ENCODE results near the gene MYO1A.
"Not testable (repeated sequence)": the region's sequence is repeated elsewhere in the genome, so short reads cannot be mapped to it uniquely, and the experiment has no call there.

MYO1A gene

DNA sequence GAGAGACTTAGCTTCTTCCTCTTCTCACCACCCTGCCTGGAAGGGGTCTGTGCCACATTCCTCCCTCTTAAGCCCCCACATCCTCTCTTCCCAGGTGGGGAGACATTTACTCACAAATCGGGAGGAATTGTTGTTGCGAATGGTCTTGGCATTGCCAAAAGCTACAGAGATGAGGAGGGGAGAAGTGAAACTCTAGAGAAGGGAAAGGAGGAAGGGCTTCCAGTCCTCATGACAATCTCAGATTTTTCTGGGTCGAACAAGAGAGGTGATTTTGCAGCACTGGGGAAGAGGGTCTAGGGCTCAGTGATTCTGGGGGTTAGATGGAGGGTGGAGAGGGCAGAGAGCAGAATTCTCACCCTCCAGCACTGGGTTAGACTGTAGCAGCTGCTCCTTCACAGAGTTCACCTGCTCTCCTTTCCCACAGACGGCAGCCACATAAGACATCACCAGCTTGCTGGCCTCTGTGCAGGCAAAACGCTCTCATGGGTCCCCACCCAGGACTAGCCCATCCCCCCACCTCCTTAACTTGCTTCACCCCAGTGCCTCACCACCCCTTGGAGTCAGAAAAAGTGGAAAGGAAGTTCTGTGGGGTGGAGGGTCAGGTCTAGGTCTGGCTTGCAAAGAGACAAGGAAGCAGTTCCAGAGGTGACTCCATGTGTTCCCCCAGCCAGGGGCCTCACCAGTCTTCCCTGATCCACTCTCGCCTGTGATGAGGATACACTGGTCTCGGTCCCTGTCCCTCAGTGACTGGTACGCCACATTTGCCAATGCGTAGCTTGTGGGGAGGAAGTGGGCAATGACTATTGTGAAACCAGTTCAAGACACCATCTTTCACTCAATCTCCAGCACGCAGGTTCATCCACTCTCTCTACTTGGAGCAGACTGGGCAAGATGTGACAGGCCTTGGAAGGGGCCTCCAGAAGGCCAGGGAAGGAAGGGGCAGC is 2.7 kb downstream of the MYO1A start:
- no peak for DNase-seq

DNA sequence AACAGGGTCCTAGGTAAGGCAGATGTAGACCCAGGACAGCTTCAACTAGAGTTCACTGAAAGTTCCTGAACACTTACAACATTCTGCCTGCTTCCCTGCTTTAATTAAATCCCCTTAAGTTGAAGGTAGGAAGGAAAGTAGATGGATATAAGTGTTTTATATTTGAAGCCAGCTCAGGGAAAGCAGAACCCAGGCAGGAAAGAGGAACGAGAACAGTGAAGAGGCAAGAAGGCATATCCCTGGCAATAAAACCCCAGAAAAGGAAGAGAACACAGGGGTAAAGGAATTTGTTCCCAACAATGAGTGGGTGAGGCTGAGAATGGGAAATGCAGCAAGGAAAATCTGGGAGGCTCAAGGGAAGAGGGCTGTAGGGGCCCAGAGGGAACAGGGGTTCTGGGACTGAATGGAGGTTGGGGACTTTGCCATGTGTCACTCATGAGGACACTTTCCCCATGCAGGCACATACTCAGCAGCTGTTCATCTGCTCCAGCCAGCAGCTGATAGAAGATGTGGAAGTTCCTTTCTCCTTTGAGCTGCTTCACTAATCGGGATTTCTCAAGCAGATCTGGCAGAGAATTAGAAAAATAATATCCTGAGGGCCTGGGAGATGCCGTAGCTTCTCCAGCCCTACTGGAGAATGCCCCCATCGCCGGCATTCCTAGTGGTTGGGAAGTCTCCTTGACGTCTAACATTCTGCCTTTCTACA is 3.7 kb downstream of the MYO1A start:
- DNase-seq = no peak

DNA sequence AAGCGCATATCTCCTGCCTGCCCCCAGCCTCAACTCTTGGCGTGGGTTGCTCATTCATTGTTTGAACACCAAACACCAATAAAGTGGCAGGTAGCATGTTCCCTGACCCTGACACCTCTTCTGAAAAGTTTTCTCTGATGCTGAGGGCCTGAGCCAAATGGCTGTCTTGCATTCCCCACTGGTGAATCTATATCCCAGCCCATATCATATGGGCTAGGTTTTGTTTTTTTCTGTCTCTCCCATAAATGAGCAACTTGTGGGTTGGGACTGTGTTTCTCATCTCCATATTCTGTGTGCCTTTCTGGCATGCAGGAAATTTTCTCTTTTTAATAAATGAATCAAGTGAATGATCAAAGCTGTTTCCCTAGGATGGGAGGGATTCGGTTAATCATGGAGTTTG is 5.0 kb downstream of the MYO1A start:
- no peak for DNase-seq

DNA sequence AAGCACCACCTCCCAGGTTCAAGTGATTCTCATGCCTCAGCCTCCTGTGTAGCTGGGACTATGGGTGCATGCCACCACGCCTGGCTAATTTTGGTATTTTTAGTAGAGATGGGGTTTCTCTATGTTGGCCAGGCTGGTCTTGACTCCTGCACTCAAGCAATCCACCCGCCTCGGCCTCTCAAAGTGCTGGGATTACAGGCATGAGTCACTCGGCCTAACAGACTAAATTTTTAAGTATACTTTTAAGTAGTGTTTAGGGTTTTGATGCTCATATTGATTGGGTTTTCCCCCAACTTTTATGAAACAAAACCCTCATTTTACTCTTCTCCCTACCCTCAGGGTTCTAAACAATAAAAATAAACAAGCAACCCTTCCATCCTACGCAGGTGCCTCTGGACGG is 5.5 kb downstream of the MYO1A start:
- DNase-seq = no peak

DNA sequence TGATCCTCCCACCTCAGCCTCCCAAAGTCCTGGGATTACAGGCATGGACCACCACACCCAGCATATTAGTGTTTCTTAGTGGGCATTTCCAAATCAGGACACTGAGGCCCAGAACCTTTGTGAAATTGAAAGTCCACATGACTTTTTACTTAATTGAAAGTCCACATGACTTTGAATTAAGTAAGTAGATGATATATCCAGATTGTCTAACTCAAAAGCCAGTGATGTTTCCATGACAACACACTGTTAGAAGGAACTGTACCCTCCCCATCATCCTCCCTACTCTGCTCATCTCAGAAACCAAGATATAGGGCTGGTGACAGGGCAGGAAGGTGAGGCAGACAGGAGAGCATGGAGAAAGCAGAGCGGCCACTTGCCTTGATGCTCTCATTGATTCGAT is 7.2 kb downstream of the MYO1A start:
- DNase-seq = no peak

DNA sequence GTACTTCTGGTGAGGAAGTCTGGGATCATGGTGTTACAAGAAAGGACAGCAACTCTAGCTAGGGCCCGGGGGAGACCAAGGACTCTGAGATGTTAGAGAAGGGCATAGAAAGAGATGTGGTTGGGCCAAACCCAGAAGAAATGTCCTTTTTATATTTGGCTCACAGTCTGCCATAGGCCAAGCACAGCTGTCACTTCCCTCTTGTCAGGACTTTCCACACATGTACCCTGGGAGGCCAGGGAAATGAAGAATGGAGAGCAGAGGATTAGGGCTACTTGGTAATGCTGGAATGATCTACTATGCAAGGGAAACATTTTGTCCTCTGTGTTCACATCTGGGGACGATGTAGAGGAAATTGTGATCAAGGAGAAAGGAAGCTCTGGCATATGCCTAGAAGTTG is 9.2 kb downstream of the MYO1A start:
- DNase-seq = no peak

DNA sequence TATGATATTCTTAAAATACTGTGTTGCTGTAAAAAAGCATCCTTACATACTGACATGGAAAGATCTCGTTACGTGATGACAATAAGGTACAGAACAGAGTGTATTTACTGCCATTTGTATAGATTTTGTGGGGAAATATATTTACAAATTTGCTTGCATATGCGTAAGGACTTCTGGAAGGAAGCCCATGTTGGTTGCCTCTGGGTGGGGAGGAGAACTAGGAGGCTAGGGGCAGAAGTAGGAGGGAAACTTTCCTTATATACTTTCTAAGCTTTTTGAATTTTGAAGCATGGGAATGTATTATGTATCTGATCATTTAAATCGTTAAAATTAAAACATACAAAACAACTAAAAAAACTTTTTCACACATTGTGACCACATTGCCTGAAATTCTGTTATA is 9.7 kb downstream of the MYO1A start:
- DNase-seq = no peak

DNA sequence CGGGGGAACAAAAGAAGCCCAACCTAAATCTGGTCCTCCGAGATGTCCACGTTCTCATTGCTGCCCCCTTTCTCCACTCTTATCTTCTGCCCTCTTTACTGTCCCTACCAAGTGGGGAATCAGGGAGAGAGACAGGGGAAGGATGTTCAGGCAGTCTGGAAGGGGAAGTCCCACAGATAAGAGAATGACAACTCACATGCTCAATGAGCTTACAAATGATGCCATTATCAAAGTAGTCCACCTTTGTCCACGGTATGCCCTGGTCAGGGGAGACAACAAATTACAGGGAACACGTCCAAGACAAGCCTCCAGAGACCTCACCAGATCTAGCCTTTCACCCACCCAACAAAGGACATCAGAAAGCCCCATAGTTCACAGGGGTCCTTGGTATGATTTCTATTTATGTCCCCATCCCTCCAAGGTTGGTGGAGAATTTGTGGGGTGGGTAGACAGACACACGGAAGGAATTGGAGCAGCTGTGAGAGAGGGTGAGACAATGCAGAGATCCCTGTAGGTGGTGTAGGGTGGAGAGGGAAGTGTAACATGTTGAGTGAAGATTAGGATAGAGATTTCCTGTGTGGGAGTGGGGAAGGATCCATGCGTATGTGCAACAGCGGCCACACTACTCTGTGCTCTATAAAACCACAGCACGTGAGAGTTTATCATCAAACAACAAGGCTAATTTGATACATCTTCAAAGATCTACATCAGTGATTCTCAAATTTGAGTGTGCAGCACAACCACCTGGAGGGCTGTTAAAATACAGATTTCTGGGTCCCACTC is 10.7 kb downstream of the MYO1A start:
- no peak for DNase-seq

DNA sequence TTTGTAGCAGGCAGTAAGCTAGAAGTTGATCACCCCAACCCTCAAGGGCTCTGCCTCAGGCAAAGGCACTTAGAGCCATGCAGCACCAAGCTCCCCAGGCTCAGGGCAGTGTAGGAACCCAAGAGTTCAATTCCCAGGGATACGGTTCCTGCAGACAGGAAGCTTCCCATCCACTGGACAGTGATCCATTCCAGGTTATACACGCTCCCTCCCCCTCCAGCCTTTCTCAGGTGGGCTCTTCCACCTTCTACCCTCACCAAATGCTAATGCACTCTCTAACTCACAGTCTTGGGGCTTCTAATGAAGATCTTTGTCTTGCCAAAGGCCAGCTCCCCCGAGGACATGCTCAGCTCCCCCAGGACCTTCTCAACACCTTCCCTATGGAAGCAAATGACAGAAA is 12.7 kb downstream of the MYO1A start:
- no peak for DNase-seq

DNA sequence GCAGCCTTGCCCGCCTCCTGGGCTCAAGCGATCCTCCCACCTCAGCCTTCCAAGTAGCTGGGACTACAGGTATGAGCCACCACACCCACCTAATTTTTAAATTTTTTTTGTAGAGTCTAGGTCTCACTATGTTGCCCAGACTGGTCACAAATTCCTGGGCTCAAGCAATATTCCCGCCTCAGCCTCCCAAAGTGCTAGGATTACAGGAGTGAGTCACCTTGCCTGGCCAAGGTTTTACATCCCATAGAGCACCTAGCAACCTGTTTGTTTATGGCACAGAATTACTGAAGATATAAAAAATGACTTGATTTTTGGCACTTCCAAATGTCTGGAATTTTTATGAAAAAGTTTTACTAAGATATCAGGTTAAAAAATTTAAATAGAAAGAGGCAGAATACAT is 16.5 kb downstream of the MYO1A start:
- no peak for DNase-seq

DNA sequence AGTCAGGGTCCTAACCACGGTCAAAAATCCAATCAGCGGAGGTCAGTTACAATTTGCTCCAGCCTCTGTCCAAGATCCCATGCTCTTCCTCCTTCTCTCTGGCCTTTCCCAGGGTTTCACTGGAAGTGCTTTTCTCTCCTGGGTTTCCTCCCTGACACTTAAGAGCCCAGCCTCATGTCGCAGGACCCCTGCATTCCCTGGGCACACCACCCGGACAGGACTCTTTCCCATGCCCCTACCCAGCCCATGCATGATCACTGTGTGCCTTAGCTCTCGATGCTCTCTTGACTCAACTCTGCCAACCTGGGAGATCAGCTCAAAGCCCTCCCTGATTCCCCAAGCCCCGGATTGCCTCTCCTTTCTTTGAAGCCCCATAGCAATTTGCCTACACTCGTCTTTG is 18.1 kb downstream of the MYO1A start:
- no peak for DNase-seq

DNA sequence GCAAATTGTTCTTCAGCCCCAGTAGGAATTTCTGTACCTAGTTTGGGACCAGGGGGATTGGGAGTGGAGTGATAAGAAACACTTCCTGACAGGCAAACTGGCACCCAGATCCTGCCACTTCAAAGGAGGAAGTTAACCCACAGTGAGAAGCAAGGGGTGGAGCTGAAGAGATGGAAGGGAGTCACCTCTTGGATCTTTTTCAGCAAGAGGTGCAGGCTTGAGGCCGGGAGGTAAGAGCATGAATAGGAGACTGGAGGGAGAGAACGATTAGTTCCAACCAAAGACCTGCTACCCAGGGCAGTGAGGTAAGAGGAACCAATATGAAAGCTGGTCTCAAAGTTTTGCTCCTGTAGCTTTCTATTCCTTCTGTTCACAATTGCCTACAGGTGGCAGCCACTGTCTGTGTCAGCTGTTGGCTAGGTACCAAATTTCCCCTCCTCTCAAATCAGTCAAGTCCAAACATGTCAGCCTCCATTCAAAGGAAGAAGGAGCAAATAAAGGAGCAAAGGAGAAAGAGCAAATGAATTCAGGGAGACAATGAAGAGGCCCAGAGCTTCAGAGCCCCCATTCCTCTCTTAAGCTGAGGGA is 18.7 kb downstream of the MYO1A start:
- peak; percentile 28 for DNase-seq

DNA sequence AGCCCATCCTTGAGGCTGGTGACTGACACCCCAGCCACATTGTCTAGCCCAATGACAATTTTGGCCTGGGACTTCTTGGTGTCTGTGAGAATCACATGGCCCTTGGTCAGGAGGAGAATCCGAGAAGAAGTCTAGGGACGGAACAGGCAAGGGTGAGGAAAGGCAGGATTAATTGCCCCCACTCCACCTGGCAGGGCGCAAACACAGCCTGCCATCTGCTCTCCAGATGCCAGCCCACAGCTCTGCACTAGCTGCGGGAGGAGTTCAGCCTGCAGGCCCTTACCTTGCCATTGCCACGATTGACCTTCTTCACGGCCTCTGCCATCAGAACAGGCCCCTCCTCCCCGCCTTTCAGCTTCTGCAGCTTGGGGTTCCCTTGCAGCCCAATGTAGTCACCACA is 20.5 kb downstream of the MYO1A start:
- peak; percentile 29 for DNase-seq

DNA sequence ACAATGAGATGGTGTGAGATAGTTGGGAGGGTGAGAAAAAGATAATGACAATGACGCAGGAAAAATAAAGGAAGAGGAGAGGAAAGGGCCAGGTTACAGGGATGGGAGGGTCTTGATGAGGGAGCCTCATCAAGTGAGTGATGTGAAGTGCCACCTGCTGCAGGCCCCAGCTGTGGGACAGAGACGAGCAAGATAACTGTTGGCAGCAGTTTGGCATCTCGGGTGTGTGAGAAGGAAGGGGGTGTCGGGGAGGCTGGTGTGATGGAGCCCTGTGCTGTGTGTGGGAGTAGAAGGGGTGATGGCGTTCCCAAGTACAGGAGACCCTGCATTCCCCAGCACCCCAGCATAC is 22.1 kb downstream of the MYO1A start:
- DNase-seq = no peak

DNA sequence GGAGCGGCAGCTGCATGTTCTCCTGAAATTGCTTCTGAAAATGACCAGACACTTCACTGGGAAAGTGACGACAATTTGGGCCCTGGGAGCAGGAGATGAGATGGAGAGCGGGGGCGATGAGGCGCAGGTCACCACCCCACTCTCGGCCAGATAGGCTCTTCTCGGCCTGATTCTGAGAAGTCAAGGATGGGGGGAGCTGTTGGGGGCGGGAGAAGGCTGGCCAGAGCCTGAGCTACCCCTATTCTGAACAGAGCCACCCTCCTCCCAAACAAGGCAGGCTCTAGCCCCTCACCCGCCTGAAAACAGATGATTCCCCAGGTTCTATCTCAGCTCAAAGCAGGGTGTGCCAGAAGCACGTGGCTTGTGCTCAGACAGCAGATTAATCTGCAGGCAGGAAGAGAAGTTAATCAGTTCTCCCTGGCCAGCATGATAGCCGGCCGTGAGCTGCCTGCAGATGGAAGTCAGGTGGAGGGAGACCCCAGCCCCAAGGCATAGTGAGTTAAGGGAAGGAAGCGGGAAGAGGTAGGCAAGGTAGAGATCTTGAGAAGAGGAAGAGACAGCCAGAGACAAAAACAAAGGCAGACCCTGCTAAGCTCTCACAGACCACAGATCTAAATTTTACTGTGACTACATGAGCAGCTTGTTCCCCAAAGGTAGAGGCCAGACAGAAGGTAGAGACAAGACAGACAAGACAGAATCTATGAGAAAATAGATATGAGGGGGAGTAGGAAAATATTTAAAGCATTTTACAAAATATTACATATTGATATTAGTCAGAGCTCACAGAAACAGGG is 22.7 kb downstream of the MYO1A start:
- DNase-seq = no peak

DNA sequence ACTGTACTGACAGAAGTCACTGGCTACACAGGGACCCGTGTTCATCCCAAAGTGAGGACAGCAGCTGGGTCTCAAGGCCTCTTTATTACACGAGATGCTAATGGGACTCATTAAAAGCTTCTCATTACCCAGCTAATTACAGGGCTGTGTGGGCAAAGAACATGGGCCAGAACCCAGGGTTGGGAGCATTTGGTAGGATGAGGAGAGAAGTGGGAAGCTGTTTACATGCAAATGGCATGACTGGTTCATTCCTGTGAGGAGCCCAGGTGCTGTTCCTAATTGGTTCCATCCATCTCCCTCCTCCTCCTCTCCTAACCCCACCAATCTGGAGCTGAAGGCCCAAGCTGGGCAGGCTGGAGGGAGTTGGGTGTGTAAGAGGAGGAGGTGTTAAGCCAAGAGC is 24.7 kb downstream of the MYO1A start:
- no peak for DNase-seq

DNA sequence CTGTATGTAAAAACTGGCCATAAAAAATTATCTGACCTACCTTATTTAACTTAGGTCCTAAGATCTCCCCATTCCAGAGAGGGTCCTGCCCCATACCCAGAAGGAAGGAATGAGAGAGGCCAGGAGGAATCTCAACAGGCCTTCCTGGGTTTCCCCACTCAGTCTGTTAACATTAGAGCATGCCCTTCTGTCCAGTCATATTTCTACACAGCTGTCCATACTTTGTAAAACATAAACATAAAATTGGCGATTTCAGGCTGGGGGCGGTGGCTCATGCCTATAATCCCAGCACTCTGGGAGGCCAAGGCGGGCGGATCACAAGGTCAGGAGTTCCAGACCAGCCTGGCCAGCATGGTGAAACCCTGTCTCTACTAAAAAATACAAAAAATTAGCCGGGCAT is 27.6 kb downstream of the MYO1A start:
- DNase-seq = not testable (repeated sequence)

DNA sequence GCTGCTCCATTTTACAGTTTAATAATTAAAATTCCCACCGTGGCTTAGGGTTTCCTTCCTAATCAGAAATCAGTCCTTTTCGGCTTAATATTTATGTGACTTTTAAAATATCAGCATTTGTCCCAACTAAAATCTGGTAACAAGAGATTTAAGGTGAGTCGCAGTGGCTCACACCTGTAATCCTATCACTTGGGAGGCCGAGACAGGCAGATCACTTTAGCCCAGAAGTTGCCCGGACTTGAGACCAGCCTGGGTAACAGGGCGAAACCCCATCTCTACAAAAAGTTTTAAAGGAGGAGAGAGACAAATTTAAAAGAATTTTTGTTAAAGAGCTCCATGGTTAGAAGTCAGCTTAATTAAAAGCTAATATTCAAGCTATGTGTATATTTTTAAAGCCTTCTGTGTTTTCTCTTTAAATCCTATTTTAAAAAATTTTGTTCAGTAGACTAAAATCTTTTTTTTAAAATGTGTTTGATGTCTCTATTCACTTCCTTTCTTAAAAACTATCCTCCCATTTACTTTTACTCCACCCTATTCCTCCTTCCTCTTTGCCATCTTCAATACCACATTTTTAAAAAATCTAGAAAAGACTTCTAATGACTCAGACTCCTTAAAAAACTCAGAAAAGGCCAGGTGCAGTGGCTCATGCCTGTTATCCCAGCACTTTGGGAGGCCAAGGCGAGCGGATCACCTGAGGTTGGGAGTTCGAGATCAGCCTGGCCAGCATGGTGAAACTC is 29.8 kb downstream of the MYO1A start:
- no peak for DNase-seq

DNA sequence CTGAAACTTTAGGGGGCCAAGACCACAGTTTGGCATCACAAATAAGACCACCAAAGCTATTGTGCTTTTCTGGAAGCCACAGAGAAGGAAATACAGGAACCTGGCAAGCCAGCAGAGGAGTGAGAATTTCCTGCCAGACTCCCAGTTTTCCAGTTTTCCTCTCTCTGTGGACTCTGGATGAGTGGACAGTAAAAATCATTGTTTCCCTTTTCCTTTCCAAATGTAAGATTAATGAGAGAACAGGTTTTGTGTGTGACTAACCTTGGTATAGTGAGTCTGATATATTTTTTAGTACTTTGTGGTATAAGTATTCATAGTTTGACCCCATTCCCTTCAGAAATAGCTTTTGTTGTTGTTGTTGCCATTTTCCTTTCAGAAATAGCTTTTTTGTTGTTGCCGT is 31.0 kb downstream of the MYO1A start:
- no peak for DNase-seq

DNA sequence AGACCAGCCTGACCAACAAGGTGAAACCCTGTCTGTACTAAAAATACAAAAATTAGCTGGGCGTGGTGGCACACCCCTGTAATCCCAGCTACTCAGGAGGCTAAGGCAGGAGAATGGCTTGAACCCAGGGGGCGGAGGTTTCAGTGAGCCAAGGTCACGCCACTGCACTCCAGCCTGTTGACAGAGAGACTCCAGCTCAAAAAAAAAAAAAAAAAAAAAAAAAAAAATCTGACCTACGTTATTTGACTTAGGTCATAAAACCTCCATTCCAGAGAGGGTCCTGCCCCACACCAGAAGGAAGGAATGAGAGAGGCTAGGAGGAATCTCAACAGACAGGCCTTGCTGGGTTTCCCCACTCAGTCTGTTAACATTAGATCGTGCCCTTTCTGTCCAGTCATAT is 31.6 kb downstream of the MYO1A start:
- not testable (repeated sequence) for DNase-seq

DNA sequence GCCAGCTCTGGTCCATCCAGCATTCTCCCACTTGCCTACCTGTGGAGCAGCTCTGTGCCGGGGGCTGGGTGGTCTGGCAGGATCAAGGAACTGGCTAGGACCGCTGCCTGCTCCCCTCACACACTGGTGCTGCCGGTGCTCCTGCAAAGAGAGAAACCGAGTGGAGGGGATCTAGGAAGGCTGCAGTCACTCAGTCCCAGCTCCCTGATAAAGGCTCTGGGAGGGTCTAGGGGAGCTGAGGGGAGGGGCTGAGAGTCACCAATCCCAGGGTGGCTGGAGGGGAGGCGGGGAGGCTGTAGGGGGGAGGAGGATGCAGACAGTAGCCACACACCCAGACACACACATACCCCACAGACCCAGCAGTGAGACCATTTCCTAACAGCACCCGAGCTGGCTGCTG is 33.6 kb downstream of the MYO1A start, which contains the start of gene TAC3:
Gene TAC3 (minus strand): TSS at position 182 of the 400 bp plus-strand sequence. CDS start 732 bp downstream, outside the sequence.
- DNase-seq = no peak

Data from NCI-H1694 (cell line).